Heart left ventricle (tissue), 16 donors: ENCODE measurements around the gene ASXL3. TPM values are rescaled to one million over a fixed set of nuclear protein-coding genes. Genes with fewer than 3 reads are reported as not detected.

ENCODE experiments used
- ATAC-seq, 4 donors: fragments of 200-7000 bp; cut with Tn5 transposase; one replicate each; pipeline ENCODE4 v1.9.1; 2020 to 2022; ENCODE audit warnings: moderate library complexity in 4 of 4, mild to moderate bottlenecking in 3 of 4, moderate number of reproducible peaks in 1 of 4
- DNase-seq, 5 donors: peaks; one replicate each; pipeline ENCODE4 v3.0.0-alpha.2; 2020
- H3K27ac ChIP-seq, 12 donors: fragments of 200-600 bp; sonication (generic) in 4 of 12; one replicate each; pipeline versions ENCODE4 v1.5.0 to v1.8.0; 2016 to 2022; ENCODE audit warnings: mild to moderate bottlenecking in 2 of 12
- H3K27me3 ChIP-seq, 9 donors: fragments of 200-600 bp; sonication (generic) in 2 of 9; one replicate each; pipeline versions ENCODE4 v1.5.1 to v1.8.0; 2016 to 2022; ENCODE audit warnings: mild to moderate bottlenecking in 3 of 9
- H3K36me3 ChIP-seq, 9 donors: fragments of 200-600 bp; sonication (generic) in 2 of 9; one replicate each; pipeline versions ENCODE4 v1.5.0 to v1.8.0; 2018 to 2022; ENCODE audit warnings: mild to moderate bottlenecking in 2 of 9
- H3K4me1 ChIP-seq, 12 donors: fragments of 200-600 bp; sonication (generic) in 4 of 12; one replicate each; pipeline versions ENCODE4 v1.5.0 to v1.8.0; 2016 to 2022; ENCODE audit warnings: mild to moderate bottlenecking in 3 of 12
- H3K4me3 ChIP-seq, 12 donors: fragments of 200-600 bp; sonication (generic) in 4 of 12; one replicate each; pipeline versions ENCODE4 v1.5.0 to v1.8.0; 2017 to 2022; ENCODE audit warnings: mild to moderate bottlenecking in 9 of 12, moderate library complexity in 4 of 12
- H3K9me3 ChIP-seq, 12 donors: fragments of 200-600 bp; sonication (generic) in 4 of 12; one replicate each; pipeline versions ENCODE4 v1.5.0 to v1.8.0; 2016 to 2022; ENCODE audit warnings: mild to moderate bottlenecking in 1 of 12
- CTCF ChIP-seq, 12 donors: fragments of 200-600 bp; sonication (generic) in 4 of 12; IDR thresholded peaks; one replicate each; pipeline versions ENCODE4 v1.5.0 to v1.8.0; 2018 to 2022; ENCODE audit warnings: antibody characterized with exemption in 12 of 12, mild to moderate bottlenecking in 5 of 12
- POLR2A ChIP-seq, 2 donors: fragments of 450-650 bp; IDR thresholded peaks; one replicate each; pipeline ENCODE4 v1.6.1; 2017; ENCODE audit warnings: antibody characterized with exemption in 2 of 2, mild to moderate bottlenecking in 2 of 2, moderate library complexity in 2 of 2
- WGBS, 4 donors: extraction: QIAGEN DNeasy Blood & Tissue Kit in 2 of 4; methylation state at CpG; one replicate each; pipeline versions ENCODE4 v1.1.5 to v1.1.7; 2013 to 2018; 5-methylcytosine and 5-hydroxymethylcytosine counted together
- intact Hi-C, 10 donors: fragments of 100-400 bp; cut with DNase I; formaldehyde crosslinking; loops; one replicate each; pipeline versions ENCODE4 v1.11.1 to v1.14.2; 2022
- polyA plus RNA-seq, 2 donors: library from polyadenylated mRNA; stranded (reverse); fragments of 200-250 nt; gene quantifications; one replicate each; pipeline ENCODE4 v1.2.3, GENCODE V29; 2013
- total RNA-seq, 9 donors: library from RNA; depleted of rRNA in 2 of 9; stranded (reverse); fragments of >200 nt in 2 of 9; fragmentation: NEBNext Ultra II Directional in 3 of 9; extraction: Animal tissue kit (Norgen Biotek cat#: 25700) in 3 of 9; gene quantifications; one replicate each; pipeline versions ENCODE4 v1.1.0 to v1.2.4, GENCODE V29; 2016 to 2023
- donor health status: ischemic (EF 13 %, LVEDD 7.1; RV severe dilation, severe dysfunction).
- donor health status: healthy with polysubstance abuse.
- donor health status: DM: no; HTN: yes; CAD: no.
- donor health status: DM: no; HTN: no; CAD: no.
- donor health status: ischemic (EF 25% LVEDD 6.9; RV normal size, moderate dysfunction).
- donor health status: ischemic (EF 25% LVEDD 5.7; RV mildly dilated, moderate dysfunction).
- donor health status: healthy.
- donor health status: DM: yes; HTN: yes; CAD: no.
- donor health status: ischemic (EF 35%, LVEDD 5.7; RV mildly dilated, moderate dysfunction).
- donor health status: nonischemic (EF 11% LVEDD 7.7; RV severe dilation, severe dysfunction).
- donor health status: DM: yes; HTN: yes; CAD: no.
- donor health status: PGD.
- donor health status: ischemic (EF 29% LVEDD 5.4; RV normal size, mild dysfunction).
- donor health status: nonischemic (EF 23%, LVEDD 6.1; RV moderate dilation, normal function).

ASXL3 gene
- total and polyA plus RNA-seq, 11 donors: 0.65 to 8.9 (median 3.5) TPM

- WGBS, 4 donors: 87 to 93% (median 90%) methylated on average over 4 of the region's 4 CpGs
- Histone ChIP-seq H3K4me3 (no peak overlapping the region), H3K36me3 (no peaks in the 10 kb centered on the region), H3K4me1 (no peaks in the 10 kb centered on the region), H3K27me3 (no peaks in the 10 kb centered on the region), H3K9me3 (no peaks in the 10 kb centered on the region), H3K27ac (no peak overlapping the region)
- no peak for TF ChIP-seq POLR2A (IDR thresholded peaks at IDR 0.05)
- no peak for TF ChIP-seq CTCF (IDR thresholded peaks at IDR 0.05)
- intact Hi-C loops: no loop called here
- DNase-seq (no peak), ATAC-seq (no peak)
Measured at GRCh38 chr18:33729556-33729955, 151.5 kb downstream of the ASXL3 start.

GRCh38 chr18:33733376-33733775, 155.4 kb downstream of the ASXL3 start:
- ATAC-seq (no peak), DNase-seq (no peak)
- no peaks in the 10 kb centered on the region for H3K27me3 ChIP-seq
- H3K4me1 ChIP-seq: no peaks in the 10 kb centered on the region
- no peaks in the 10 kb centered on the region for H3K36me3 ChIP-seq
- TF ChIP-seq CTCF (IDR thresholded peaks at IDR 0.05) (no peak), POLR2A (IDR thresholded peaks at IDR 0.05) (no peak)
- no peak overlapping the region for H3K27ac ChIP-seq
- H3K4me3 ChIP-seq: no peak overlapping the region
- no peaks in the 10 kb centered on the region for H3K9me3 ChIP-seq
- intact Hi-C loops: no loop called here

GRCh38 chr18:33735428-33735827, 157.4 kb downstream of the ASXL3 start:
- ATAC-seq: no peak
- no peaks in the 10 kb centered on the region for H3K4me1 ChIP-seq
- TF ChIP-seq CTCF (IDR thresholded peaks at IDR 0.05): no peak
- no peak for TF ChIP-seq POLR2A (IDR thresholded peaks at IDR 0.05)
- H3K27ac ChIP-seq: no peak overlapping the region
- no peak for DNase-seq
- no peaks in the 10 kb centered on the region for H3K9me3 ChIP-seq
- WGBS, 4 donors: 88 to 97% (median 94%) methylated on average over 1 of the region's 1 CpG
- H3K27me3 ChIP-seq: no peaks in the 10 kb centered on the region
- intact Hi-C loops: no loop called here
- peaks cover 0 to 20% (median 0%) of the 10 kb centered on the region in 9 donors for H3K36me3 ChIP-seq
- no peak overlapping the region for H3K4me3 ChIP-seq

GRCh38 chr18:33741760-33742159, 163.7 kb downstream of the ASXL3 start:
- H3K27ac ChIP-seq: no peak overlapping the region
- TF ChIP-seq POLR2A (IDR thresholded peaks at IDR 0.05) (no peak), CTCF (IDR thresholded peaks at IDR 0.05) (no peak)
- H3K4me3 ChIP-seq: no peak overlapping the region
- intact Hi-C loops: loop anchor here in 1 of 10 donors (10.0 kb wide), 1 partner anchor 47 kb away; no protein-coding TSS in a partner anchor
- peaks cover 0 to 41% (median 8%) of the 10 kb centered on the region in 9 donors for H3K36me3 ChIP-seq
- no peaks in the 10 kb centered on the region for H3K27me3 ChIP-seq
- 89 to 94% (median 91%) methylated on average over 2 of the region's 2 CpGs for WGBS, 4 donors
- H3K9me3 ChIP-seq: no peaks in the 10 kb centered on the region
- ATAC-seq (no peak), DNase-seq (no peak)
- H3K4me1 ChIP-seq: no peaks in the 10 kb centered on the region
